ENCODE results near the gene CLIP2.

Gene CLIP2

DNA sequence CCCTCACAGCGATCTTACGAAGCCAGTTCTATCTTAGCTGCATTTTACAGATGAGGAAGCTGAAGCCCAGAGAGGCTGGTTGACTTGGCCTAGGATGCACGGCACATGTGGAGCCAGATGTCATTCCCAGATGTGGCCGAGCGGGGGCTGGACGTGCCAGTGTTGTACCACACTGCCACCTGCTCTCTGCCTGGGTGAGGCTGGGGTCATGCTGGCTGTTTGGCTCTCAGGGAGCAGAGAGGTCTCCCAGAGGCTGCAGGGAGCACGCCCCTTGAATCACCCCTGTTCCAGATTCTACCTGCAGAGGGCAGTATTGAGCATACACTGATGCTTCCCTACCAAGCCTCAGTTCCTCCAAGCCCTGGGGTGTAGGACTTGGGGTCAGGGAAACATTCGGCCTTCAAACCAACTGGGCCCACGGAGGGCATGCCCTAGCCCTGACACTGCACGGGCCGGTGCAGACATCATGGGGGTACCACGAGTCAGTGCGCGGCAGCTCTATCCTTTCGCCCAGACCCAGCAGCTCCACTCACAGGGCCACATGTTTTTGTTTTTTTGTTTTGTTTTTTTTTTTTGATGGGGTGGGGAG is 160.7 kb downstream of the CLIP2 start (continued):
- TF ChIP-seq ZNF394 (tag by site-specific recombination; IDR thresholded peaks at IDR 0.05; ENCODE audit: borderline replicate concordance) (no peak), MZF1 (tag by site-specific recombination; IDR thresholded peaks at IDR 0.05; ENCODE audit: borderline replicate concordance) (no peak)
- TF ChIP-seq, protein P1, sequence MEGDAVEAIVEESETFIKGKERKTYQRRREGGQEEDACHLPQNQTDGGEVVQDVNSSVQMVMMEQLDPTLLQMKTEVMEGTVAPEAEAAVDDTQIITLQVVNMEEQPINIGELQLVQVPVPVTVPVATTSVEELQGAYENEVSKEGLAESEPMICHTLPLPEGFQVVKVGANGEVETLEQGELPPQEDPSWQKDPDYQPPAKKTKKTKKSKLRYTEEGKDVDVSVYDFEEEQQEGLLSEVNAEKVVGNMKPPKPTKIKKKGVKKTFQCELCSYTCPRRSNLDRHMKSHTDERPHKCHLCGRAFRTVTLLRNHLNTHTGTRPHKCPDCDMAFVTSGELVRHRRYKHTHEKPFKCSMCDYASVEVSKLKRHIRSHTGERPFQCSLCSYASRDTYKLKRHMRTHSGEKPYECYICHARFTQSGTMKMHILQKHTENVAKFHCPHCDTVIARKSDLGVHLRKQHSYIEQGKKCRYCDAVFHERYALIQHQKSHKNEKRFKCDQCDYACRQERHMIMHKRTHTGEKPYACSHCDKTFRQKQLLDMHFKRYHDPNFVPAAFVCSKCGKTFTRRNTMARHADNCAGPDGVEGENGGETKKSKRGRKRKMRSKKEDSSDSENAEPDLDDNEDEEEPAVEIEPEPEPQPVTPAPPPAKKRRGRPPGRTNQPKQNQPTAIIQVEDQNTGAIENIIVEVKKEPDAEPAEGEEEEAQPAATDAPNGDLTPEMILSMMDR (tag by site-specific recombination; IDR thresholded peaks at IDR 0.05): peak; percentile 57; the same call in 1 of the 2 replicates
- TF ChIP-seq, protein P2, sequence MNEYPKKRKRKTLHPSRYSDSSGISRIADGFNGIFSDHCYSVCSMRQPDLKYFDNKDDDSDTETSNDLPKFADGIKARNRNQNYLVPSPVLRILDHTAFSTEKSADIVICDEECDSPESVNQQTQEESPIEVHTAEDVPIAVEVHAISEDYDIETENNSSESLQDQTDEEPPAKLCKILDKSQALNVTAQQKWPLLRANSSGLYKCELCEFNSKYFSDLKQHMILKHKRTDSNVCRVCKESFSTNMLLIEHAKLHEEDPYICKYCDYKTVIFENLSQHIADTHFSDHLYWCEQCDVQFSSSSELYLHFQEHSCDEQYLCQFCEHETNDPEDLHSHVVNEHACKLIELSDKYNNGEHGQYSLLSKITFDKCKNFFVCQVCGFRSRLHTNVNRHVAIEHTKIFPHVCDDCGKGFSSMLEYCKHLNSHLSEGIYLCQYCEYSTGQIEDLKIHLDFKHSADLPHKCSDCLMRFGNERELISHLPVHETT (tag by site-specific recombination; IDR thresholded peaks at IDR 0.05): no peak

DNA sequence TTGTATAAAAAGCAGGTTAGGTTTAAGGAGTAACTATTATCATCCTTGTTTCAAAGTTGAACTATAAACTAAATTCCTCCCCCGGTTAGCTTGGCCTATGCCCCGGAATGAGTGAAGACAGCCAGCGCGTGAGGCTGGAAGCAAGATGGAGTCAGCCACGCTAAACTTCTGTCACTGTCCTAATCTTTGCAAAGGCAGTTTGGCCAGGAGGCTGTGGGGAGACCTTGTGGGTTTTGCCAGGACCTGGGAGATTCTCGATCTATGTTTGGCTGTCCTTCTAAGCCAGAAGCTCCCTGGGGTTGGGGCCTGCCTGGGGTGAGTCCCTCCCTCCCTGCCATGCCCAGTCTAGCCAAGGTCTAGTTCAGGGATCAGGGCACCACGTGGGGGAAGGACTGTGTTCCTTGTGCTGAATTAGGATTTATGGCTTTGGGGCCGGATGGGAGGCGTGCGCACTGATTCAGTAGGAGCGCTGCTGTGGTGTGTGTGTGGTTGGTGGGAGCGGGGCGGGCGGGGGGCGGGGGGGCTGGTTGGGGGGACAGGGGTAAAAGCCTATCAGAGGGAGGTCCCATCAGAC is 163.6 kb downstream of the CLIP2 start:
- peaks cover 6% of the 10 kb centered on the region for H3K4me1 ChIP-seq (ENCODE audit: control insufficient read depth, insufficient read depth, low read length)
- CTCF ChIA-PET: interaction anchor here (4.0 kb wide), 1 partner anchor 113 kb away, joined by 24 read pairs; no protein-coding TSS in a partner anchor
- H3K9me3 ChIP-seq (ENCODE audit: control insufficient read depth, insufficient read depth, low read depth, low read length): no peaks in the 10 kb centered on the region
- no peaks in the 10 kb centered on the region for H3K36me3 ChIP-seq (ENCODE audit: control insufficient read depth in 2 of 2, insufficient read depth in 1 of 2, low read length in 2 of 2)
- TF ChIP-seq ZEB2 (tag by site-specific recombination; IDR thresholded peaks at IDR 0.05) (no peak), KLF1 (tag by site-specific recombination; IDR thresholded peaks at IDR 0.05) (no peak)
- TF ChIP-seq, protein P3, sequence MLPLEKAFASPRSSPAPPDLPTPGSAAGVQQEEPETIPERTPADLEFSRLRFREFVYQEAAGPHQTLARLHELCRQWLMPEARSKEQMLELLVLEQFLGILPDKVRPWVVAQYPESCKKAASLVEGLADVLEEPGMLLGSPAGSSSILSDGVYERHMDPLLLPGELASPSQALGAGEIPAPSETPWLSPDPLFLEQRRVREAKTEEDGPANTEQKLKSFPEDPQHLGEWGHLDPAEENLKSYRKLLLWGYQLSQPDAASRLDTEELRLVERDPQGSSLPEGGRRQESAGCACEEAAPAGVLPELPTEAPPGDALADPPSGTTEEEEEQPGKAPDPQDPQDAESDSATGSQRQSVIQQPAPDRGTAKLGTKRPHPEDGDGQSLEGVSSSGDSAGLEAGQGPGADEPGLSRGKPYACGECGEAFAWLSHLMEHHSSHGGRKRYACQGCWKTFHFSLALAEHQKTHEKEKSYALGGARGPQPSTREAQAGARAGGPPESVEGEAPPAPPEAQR (tag by site-specific recombination; IDR thresholded peaks at IDR 0.05): no peak
- POLR2A ChIA-PET: interaction anchor here (1.0 kb wide), 1 partner anchor 9 kb away, joined by 3 read pairs; no protein-coding TSS in a partner anchor
- H3K4me3 ChIP-seq (ENCODE audit: low read depth, low read length): no peak overlapping the region; the same call in 1 of the 2 replicates
- H3K27ac ChIP-seq (ENCODE audit: extremely low read depth, low read depth, low read length): 0 out of 2 replicates have a peak overlapping the region, but pooled peaks have one; percentile 3

DNA sequence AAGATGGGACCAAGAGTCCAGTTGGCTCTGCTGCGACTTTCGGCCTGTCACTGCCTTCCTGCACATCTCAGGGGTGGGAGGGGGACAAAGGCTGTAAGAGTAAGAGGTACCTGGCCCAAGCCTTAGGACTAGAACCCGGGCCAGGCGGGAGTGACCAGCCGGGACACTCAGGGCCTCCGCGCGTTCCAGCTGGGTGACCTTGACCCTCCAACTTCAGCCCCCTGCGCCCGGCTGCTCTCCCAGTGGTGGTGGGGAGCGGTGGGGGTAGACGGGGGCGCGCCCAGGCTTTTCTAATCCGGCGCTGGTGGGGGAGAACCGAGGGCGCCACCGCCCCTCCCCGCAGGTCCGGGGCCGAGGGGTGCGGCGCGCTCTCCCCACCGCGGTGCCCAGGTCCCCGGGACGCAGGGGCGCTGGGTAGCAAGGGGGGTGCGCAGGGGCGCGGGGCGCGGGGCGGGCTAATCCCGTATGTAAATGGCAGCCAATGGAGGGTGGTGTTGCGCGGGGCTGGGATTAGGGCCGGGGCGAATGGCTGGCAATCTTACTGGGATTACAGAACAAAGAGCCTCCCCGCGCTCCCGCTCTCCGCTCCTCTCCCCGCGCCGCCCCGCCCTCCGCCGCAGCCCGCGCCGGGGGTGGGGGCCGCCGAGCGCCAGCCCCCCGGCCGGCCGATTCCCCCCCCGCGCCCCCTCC is 164.3 kb downstream of the CLIP2 start, which contains the start of gene GTF2IRD1:
Gene GTF2IRD1 (plus strand): TSS at position 585 of the 690 bp plus-strand sequence. CDS start 54,175 bp downstream, outside the sequence.
- ChIA-PET CTCF (interaction anchor here (0.6 kb wide), 1 partner anchor 28 kb away, joined by 3 read pairs; no protein-coding TSS in a partner anchor), POLR2A (interaction anchor here (1.0 kb wide), 2 partner anchors 9 to 22 kb away, joined by 3 read pairs; no protein-coding TSS in a partner anchor)
- no peaks in the 10 kb centered on the region for H3K36me3 ChIP-seq (ENCODE audit: control insufficient read depth in 2 of 2, insufficient read depth in 1 of 2, low read length in 2 of 2)
- peaks cover 6% of the 10 kb centered on the region for H3K4me1 ChIP-seq (ENCODE audit: control insufficient read depth, insufficient read depth, low read length)
- H3K27ac ChIP-seq (ENCODE audit: extremely low read depth, low read depth, low read length): peak within 1 kb of the TSS; percentile 77; the same call in 1 of the 2 replicates
- no peaks in the 10 kb centered on the region for H3K9me3 ChIP-seq (ENCODE audit: control insufficient read depth, insufficient read depth, low read depth, low read length)
- H3K4me3 ChIP-seq (ENCODE audit: low read depth, low read length): peak within 1 kb of the TSS; percentile 66
- TF ChIP-seq, protein P4, sequence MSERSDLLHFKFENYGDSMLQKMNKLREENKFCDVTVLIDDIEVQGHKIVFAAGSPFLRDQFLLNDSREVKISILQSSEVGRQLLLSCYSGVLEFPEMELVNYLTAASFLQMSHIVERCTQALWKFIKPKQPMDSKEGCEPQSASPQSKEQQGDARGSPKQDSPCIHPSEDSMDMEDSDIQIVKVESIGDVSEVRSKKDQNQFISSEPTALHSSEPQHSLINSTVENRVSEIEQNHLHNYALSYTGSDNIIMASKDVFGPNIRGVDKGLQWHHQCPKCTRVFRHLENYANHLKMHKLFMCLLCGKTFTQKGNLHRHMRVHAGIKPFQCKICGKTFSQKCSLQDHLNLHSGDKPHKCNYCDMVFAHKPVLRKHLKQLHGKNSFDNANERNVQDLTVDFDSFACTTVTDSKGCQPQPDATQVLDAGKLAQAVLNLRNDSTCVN (tag by site-specific recombination; optimal IDR thresholded peaks at IDR 0.05): peak; percentile 74
- TF ChIP-seq ZNF214 (tag by site-specific recombination; IDR thresholded peaks at IDR 0.05; ENCODE audit: borderline replicate concordance) (no peak), KLF1 (tag by site-specific recombination; IDR thresholded peaks at IDR 0.05) (peak; percentile 23; the same call in 1 of the 2 replicates), GLIS1 (tag by site-specific recombination; IDR thresholded peaks at IDR 0.05) (peak; percentile 9; the same call in 1 of the 2 replicates), ZNF785 (tag by site-specific recombination; IDR thresholded peaks at IDR 0.05) (no peak), SP2 (tag by site-specific recombination; IDR thresholded peaks at IDR 0.05) (peak; percentile 42), ZNF354C (tag by site-specific recombination; IDR thresholded peaks at IDR 0.05; ENCODE audit: borderline replicate concordance, low read depth) (no peak), ZBTB20 (tag by site-specific recombination; IDR thresholded peaks at IDR 0.05) (peak; percentile 41; the same call in 1 of the 2 replicates), MEIS1 (CRISPR knock-in tag; IDR thresholded peaks at IDR 0.05; ENCODE audit: borderline replicate concordance) (no peak), ZBTB7A (tag by site-specific recombination; IDR thresholded peaks at IDR 0.05; ENCODE audit: low read depth) (0 out of 2 replicates have a peak, but pooled peaks have one; percentile 53)
- TF ChIP-seq, protein P5, sequence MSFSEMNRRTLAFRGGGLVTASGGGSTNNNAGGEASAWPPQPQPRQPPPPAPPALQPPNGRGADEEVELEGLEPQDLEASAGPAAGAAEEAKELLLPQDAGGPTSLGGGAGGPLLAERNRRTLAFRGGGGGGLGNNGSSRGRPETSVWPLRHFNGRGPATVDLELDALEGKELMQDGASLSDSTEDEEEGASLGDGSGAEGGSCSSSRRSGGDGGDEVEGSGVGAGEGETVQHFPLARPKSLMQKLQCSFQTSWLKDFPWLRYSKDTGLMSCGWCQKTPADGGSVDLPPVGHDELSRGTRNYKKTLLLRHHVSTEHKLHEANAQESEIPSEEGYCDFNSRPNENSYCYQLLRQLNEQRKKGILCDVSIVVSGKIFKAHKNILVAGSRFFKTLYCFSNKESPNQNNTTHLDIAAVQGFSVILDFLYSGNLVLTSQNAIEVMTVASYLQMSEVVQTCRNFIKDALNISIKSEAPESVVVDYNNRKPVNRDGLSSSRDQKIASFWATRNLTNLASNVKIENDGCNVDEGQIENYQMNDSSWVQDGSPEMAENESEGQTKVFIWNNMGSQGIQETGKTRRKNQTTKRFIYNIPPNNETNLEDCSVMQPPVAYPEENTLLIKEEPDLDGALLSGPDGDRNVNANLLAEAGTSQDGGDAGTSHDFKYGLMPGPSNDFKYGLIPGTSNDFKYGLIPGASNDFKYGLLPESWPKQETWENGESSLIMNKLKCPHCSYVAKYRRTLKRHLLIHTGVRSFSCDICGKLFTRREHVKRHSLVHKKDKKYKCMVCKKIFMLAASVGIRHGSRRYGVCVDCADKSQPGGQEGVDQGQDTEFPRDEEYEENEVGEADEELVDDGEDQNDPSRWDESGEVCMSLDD (tag by site-specific recombination; IDR thresholded peaks at IDR 0.05): peak; percentile 75; the same call in 1 of the 2 replicates
- TF ChIP-seq, protein P6, sequence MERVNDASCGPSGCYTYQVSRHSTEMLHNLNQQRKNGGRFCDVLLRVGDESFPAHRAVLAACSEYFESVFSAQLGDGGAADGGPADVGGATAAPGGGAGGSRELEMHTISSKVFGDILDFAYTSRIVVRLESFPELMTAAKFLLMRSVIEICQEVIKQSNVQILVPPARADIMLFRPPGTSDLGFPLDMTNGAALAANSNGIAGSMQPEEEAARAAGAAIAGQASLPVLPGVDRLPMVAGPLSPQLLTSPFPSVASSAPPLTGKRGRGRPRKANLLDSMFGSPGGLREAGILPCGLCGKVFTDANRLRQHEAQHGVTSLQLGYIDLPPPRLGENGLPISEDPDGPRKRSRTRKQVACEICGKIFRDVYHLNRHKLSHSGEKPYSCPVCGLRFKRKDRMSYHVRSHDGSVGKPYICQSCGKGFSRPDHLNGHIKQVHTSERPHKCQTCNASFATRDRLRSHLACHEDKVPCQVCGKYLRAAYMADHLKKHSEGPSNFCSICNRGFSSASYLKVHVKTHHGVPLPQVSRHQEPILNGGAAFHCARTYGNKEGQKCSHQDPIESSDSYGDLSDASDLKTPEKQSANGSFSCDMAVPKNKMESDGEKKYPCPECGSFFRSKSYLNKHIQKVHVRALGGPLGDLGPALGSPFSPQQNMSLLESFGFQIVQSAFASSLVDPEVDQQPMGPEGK (tag by site-specific recombination; IDR thresholded peaks at IDR 0.05): peak; percentile 67

Measured in HEK293 (cell line).